GM19467 (cell line): ENCODE results near the gene TRMT11.
"Not testable (repeated sequence)": the region's sequence is repeated elsewhere in the genome, so short reads cannot be mapped to it uniquely, and the experiment has no call there.

ENCODE experiments used
- ATAC-seq: cut with Tn5 transposase; IDR thresholded peaks from one replicate; pipeline ENCODE4 v1.9.1; 2021; ENCODE audit warnings: mild to moderate bottlenecking, moderate library complexity; ENCODE audit not compliant: unreplicated experiment

TRMT11 gene

DNA sequence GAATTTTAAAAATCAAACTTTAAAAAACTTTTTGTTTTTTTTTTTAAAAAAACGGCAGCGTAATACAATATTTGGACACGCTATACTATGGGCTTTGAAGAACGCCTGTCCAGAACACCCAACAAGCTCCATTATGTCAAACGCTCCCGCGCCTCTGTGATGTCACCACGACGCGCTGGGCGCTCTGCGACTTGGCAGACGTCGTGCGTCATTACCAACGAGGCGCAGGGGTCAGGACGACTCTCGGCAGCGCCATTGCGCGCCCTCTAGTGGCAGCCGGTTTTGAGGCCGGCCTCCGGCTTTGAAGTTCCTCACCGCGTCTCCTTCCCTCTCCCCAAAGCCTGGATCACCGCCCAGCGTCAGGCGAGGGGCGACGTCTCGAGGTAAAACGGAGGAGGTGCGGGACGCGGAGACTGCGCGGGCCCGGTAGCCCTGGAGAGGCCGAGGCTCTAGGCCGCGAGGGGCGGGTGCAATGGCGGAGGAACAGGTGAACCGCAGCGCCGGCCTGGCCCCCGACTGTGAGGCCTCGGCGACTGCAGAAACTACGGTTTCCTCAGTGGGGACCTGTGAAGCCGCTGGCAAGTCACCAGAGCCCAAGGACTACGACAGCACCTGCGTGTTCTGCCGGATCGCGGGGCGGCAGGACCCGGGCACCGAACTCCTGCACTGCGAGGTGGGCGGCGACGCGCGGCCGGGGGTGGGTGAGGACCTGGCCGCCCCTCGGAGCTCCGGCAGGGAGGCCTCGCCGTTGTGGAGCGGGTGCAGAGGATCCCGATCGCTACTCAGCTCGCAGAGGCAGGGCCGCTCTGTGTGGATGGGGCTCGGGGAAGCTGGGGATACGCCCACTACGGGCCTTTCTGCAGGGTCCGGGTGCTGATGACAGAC is 29.6 kb upstream of the TRMT11 start, which contains the start of gene HINT3:
Gene HINT3 (plus strand): TSS at position 265 of the 885 bp plus-strand sequence. CDS start 208 bp downstream, at position 473.
- peak; percentile 95 for ATAC-seq

- ATAC-seq = no peak
Observed at GRCh38 chr6:125957391-125957693, 29.0 kb upstream of the TRMT11 start.

DNA sequence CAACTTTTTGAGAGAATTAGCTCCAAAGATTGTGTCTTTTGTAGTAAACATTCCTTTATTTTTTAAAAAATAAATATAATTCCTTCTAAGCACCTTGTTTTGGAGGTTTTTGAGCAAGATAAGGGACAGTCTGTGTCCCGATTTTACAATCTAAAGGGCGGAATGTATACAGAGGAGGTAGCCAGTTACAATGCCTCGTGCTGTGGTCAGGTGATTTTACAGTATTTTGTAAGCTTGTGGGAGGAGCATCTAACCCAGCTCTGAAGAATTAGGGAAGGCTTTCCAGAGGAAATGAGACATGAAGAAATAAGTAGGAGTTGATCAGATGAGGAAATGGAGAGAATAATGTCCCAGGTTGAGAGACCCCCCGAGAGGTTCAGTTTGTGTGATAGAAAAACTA is 28.5 kb upstream of the TRMT11 start:
- ATAC-seq = no peak

- no peak for ATAC-seq
Observed at GRCh38 chr6:125959041-125959440, 27.3 kb upstream of the TRMT11 start.

DNA sequence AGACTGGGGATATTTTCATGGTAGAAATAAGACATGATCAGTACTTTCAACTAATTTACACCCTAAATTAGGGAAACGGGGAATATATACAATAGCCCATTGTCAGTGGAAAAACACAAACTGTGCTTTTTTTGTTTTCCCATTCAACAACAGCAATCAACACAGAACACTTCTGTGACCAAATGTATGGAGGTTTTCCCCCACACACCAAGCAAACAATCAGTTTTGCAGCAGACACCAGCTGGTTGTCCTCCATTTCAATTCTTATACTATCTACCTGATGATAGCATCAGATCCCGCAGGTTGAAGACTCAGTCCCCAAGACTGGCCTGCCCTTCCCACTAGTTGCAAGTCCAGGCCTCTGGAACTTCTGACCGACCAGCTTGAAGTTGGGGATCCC is 25.2 kb upstream of the TRMT11 start:
- no peak for ATAC-seq

DNA sequence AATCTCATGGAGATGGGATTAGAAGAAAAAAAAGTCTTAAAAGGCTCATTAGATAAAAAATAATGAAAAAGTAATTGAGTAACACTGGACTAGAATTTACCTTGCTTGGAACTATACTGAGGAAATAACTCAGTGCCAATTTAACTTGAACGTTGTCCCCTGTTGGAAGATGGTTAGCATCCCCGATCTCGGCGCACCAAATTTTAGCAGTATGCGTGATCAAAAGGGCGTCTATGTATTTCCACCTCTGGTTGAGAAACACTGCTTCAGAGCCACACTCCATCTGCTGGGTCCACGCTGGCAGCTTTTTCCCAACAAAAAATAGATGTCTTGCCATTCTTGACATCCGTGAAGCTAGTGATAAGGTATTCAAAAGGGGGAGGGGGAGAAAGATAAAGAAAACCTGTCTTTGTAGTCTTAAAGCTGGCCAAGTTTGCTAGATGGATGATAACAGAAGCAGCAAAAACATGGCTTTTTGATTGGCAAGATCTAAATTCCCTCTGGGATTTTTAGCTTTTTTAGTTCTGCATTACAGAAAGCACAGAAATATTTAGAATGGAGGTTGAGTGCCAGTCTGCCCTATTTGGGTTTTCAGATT is 23.3 kb upstream of the TRMT11 start:
- no peak for ATAC-seq

DNA sequence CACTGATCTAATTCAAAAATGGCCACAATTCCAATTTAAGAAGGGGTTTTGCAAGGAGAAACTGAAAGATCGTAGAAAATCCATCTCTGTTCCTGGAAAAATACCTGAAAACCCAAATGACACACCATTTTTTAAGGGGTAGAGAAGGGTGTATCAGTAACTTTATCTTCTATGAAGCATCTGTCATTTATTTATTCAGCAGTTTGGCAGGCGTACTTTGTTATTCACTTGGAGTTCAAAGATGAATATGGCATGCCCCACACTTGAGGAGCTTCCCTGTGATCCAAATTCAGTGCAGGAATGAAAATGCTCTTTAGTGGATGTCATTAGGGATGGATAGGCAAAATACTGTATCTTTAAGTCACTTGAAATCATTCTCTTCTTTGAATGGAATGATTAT is 22.5 kb upstream of the TRMT11 start:
- ATAC-seq = no peak

DNA sequence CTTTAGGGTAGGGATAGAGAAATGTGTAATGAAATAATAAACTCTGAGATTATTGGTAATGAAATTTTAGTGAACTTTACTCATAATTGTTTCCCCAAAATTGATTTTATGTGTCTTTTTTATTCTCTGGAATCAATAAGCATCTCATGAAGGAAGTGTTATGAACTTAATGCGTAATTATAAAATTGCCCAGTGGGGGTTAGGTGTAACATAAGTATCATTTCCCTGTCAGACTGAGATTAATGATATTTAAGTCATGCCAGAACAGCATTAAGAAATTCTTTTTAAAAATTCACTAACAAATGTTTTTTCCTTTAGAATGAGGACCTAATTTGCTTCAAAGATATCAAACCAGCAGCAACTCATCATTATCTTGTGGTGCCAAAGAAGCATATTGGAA is 19.8 kb upstream of the TRMT11 start:
- no peak for ATAC-seq

DNA sequence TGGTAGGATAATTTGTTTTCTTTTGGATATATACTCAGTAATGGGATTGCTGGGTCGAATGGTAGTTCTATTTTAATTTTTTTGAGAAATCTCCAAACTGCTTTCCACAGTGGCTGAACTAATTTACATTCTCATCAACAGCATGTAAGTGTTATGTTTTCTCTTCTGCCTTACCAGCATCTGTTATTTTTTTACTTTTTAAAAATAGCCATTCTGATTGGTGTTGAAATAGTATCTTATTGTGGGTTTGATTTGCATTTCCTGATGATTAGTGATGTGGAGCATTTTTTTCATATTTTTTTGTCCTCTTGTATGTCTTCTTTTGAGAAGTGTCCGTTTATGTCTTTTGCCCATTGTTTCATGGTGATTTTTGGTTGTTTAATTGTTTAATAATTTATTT is 17.8 kb upstream of the TRMT11 start:
- ATAC-seq = no peak

DNA sequence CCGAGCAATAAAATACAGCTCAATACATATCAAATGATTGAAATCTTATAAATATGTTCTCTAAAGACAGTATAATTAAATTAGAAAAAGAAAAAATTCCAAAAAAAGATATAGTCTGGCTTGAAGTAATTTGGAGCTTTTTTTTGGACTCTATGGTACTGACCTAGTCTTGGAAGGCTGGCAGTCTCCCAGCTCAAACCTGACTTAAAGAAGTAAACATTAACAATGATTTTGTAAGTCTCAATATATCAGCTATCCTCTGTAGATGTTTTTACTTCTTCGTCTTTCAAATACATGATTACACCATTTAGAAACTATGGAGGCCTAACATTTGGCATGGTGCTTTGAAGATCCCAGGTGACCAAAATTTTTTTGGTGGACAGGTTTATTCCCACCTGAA is 15.6 kb upstream of the TRMT11 start:
- no peak for ATAC-seq

DNA sequence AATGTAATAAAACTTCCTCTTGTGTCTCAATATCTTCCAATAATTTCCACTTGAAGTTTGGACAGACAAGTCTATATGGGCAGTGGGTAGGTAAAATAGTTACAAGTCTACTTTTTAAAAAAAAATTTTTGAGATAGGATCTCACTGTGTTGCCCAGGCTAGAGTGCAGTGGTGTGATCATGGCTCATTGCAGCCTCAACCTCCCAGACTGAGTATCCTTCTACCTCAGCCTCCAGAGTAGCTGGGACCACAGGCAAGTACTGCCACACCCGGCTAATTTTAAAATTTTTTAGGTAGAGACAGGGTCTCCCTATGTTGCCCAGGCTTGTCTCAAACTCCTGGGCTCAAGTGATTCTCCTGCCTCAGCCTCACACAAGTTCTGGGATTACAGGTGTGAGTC is 13.9 kb upstream of the TRMT11 start:
- ATAC-seq = not testable (repeated sequence)

GRCh38 chr6:125974214-125974866 is 12.0 kb upstream of the TRMT11 start:
- no peak for ATAC-seq

DNA sequence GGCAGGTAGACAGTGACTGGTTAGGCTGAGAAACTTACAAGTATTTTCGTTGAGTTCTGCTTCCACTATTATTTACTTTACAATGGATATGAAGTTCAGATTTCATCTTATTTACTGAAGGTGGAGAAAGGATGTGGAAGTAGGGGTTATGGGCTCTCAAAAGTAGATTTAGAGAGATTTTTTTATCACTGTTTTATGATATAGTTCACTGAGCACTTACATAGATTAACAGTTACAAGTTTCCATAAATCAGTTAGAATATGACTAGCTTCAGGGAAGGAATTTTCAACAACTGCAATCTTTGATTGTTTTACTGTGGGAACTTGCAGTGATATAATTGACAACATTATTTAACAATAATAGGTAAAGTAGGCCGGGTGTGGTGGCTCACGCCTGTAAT is 7.2 kb upstream of the TRMT11 start:
- ATAC-seq = no peak

DNA sequence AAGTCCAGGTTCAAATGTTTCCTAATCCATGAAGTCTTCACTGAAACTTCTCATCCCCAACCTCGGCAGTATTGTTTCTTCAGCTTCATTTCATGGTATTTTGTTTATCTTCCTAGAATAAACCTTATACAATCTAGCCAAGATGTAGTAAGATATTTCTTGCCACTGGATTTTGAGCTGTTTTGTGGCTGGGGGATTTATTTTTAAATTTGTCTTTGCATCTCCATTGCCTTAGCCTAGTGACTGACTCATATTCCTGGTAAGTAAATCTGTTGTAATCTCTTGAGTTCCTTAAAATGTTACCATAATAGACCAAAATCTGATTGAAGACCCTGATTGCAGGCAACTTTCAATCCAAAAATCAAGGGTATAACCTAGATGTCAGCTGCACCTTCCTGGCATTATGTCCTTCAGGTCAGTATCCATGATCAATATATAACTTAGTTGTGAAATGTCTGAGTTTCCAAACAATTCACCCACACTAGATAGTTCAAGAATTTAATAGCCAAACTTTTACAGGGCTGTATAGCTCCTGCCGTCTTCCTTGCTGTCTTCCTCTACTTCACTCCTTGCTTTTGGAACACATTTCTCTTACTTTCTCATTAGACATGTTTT is 4.7 kb upstream of the TRMT11 start:
- no peak for ATAC-seq

DNA sequence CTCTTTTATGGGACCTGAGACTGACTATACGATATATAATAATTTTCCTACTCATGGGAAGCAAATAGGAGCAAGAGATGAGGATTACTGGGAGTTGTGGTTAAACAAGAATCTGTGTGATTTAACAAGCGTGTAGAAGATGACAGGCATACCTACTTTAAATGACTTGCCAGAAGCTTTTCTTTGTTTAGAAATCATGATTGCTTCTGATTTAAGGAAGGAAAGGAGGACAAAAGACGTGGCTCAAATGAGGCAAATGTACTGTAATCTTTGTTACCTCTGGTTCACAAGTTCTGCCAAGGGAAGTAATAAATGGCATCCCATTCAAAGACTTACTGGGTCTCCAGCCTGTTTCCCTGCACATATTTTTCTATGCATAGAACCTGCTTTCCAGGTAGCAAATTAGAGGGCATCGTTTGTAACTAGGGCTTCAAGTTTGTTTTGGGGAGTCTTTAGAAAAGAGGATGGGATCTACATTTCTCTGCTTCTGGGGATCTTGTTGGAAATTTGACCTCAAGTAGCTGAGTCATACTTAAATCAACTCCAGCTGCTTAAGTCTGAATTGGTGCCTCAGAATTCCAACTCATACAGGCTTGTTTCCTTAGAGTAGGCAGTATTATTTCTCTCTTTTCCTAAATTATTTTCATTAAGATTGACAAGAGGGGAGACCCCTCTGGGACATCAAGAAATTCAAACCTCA is 2.9 kb upstream of the TRMT11 start:
- ATAC-seq = no peak

GRCh38 chr6:125984311-125984710 is 2.0 kb upstream of the TRMT11 start:
- no peak for ATAC-seq

DNA sequence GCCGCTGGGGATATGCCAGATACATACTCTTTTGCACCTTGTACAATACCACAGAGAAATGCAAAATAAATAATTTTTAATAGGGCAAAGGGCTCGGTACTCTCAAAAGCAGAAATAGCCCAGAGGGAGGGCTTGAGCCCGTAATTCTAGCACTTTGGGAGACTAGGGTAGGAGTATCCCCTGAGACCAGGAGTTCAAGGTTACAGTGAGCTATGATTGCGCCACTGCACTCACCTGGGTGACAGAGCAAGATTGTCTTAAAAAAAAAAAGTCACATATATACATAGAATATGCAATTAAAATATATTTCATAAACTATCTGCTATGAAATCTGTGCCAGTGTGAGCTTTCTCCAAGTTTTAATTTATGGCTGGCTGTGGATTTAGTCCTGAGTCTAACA is 818 bp upstream of the TRMT11 start:
- ATAC-seq = no peak

- ATAC-seq = no peak
Observed at GRCh38 chr6:125985979-125986300, 400 bp upstream of the TRMT11 start.

GRCh38 chr6:125987026-125987617 is 782 bp downstream of the TRMT11 start:
- peak; percentile 17 for ATAC-seq

GRCh38 chr6:125988280-125988679 is 1.9 kb downstream of the TRMT11 start:
- ATAC-seq = no peak

DNA sequence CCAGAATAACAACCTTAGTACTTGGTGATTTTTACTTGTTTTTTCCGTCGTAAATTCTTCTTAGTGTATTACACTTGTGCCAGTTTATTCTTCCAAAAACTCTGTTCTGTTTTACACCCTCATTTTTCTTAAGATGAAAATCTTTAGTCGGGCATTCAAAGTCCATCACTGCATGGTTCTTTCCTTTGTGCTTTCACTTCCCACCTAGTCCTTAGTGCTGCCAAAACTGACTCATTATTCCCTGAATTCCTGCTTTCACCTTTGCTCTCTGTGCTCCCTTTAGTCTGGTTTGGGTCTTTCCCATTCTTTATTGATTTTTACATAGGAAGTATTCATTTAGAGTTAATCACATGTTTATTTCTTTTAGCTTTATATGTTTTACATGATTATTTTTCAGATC is 3.3 kb downstream of the TRMT11 start:
- no peak for ATAC-seq
